HepG2 (cell line): Measurements from ENCODE around the gene CCDC170. TPM values are rescaled to one million over a fixed set of nuclear protein-coding genes. Genes with fewer than 3 reads are reported as not detected.

Source experiments
- ATAC-seq: fragments of 200-7000 bp; cut with Tn5 transposase; 3 replicates; pipeline ENCODE4 v1.9.1; 2020; ENCODE audit warnings: mild to moderate bottlenecking, moderate library complexity
- BruUV-seq: library from RNA; stranded (reverse); fragments of 400-500 nt; replicated peaks from 2 replicates; lab custom pipeline; 2021; lab: Mats Ljungman, UMichigan
- CTCF ChIA-PET: fragments of 300-600 bp; formaldehyde crosslinking; extraction: SDS; loops from one replicate; lab custom pipeline; 2021; ENCODE audit warnings: low total read pairs, inconsistent platforms, low intra/inter-chr PET ratio; lab: Yijun Ruan, JAX
- POLR2A ChIA-PET: fragments of 350-600 bp; sonication (Branson Sonifier 250); formaldehyde crosslinking; loops from one replicate; lab custom pipeline; 2020; ENCODE audit warnings: antibody characterized with exemption, inconsistent platforms; lab: Yijun Ruan, JAX
- DNase-seq: peaks from one replicate; pipeline ENCODE4 v3.0.0-alpha.2; 2015; ENCODE audit warnings: low spot score
- FAIRE-seq: peaks from 3 replicates; lab custom pipeline; 2011; peaks lifted over from hg19 to GRCh38; lab: Jason Lieb, UNC
- H2AFZ ChIP-seq: one replicate; pipeline ENCODE4 v1.6.1; 2011; ENCODE audit warnings: low read length, inconsistent platforms
- H3K27ac ChIP-seq: fragments of 300-600 bp; 3 replicates; pipeline ENCODE4 v1.8.0; 2011; ENCODE audit warnings: mixed run types, mild to moderate bottlenecking, mixed read lengths, low read length, inconsistent platforms; ENCODE audit not compliant: insufficient read depth; ENCODE audit errors: extremely low read length
- H3K27me3 ChIP-seq, 2 experiments: fragments of 200-600 bp in 1 of 2; 2 replicates in 1 of 2; 3 replicates in 1 of 2; pipeline versions ENCODE4 v1.6.0 to v1.8.0; 2011; ENCODE audit warnings: low read length in 2 of 2, mild to moderate bottlenecking in 2 of 2, moderate library complexity in 2 of 2, inconsistent platforms in 1 of 2; ENCODE audit not compliant: insufficient read depth in 2 of 2, control insufficient read depth in 1 of 2
- H3K36me3 ChIP-seq, 2 experiments: fragments of 200-600 bp in 1 of 2; replicated peaks in 1 of 2; 2 replicates in 1 of 2; 3 replicates in 1 of 2; pipeline versions ENCODE4 v1.5.1 to v1.8.0; 2011; ENCODE audit warnings: low read length in 2 of 2, inconsistent platforms in 1 of 2; ENCODE audit not compliant: insufficient read depth in 2 of 2, control insufficient read depth in 1 of 2
- H3K4me1 ChIP-seq: 2 replicates; pipeline ENCODE4 v1.5.1; 2012; ENCODE audit warnings: low read length, inconsistent platforms; ENCODE audit not compliant: insufficient read depth
- H3K4me2 ChIP-seq: 2 replicates; pipeline ENCODE4 v1.6.0; 2011; ENCODE audit warnings: low read depth, low read length, inconsistent platforms
- H3K4me3 ChIP-seq, 3 experiments: fragments of 200-600 bp in 1 of 3; sonication (generic), shearing (Covaris generic) in 1 of 3; replicated peaks in 1 of 3; 2 replicates each; pipeline ENCODE4 v1.5.1; 2011 to 2016; ENCODE audit warnings: low read length in 3 of 3, inconsistent platforms in 2 of 3, low read depth in 2 of 3, mild to moderate bottlenecking in 2 of 3, control low read depth in 1 of 3, mixed read lengths in 1 of 3; ENCODE audit not compliant: insufficient read depth in 1 of 3
- H3K79me2 ChIP-seq: one replicate; pipeline ENCODE4 v1.6.1; 2011; ENCODE audit warnings: low read length, inconsistent platforms; ENCODE audit not compliant: insufficient read depth
- H3K9ac ChIP-seq: 2 replicates; pipeline ENCODE4 v1.6.0; 2011; ENCODE audit warnings: mild to moderate bottlenecking, low read depth, low read length, inconsistent platforms; ENCODE audit not compliant: insufficient read depth
- H3K9me3 ChIP-seq: 2 replicates; pipeline ENCODE4 v1.5.1; 2012; ENCODE audit warnings: mild to moderate bottlenecking, low read length
- H4K20me1 ChIP-seq: 2 replicates; pipeline ENCODE4 v1.6.0; 2011; ENCODE audit warnings: inconsistent platforms, mild to moderate bottlenecking, low read length, moderate library complexity; ENCODE audit not compliant: insufficient read depth
- CERS6 ChIP-seq: sonication (generic); formaldehyde crosslinking; IDR thresholded peaks from 2 replicates; pipeline ENCODE4 v1.5.0; 2020; ENCODE audit warnings: missing genetic modification reagents
- HNF4A ChIP-seq: sonication (generic); formaldehyde crosslinking; IDR thresholded peaks from 2 replicates; pipeline ENCODE4 v1.4.0; 2020; ENCODE audit warnings: missing genetic modification reagents
- HOMEZ ChIP-seq: IDR thresholded peaks from 2 replicates; pipeline ENCODE4 v1.6.1; 2016; ENCODE audit warnings: low read depth
- KLF13 ChIP-seq: sonication (generic); formaldehyde crosslinking; IDR thresholded peaks from 2 replicates; pipeline ENCODE4 v1.4.0; 2020; ENCODE audit warnings: mild to moderate bottlenecking, missing genetic modification reagents
- SMC3 ChIP-seq: IDR thresholded peaks from 2 replicates; pipeline ENCODE4 v1.6.1; 2011; ENCODE audit warnings: low read length, improper control_type of control experiment
- TFE3 ChIP-seq: IDR thresholded peaks from 2 replicates; pipeline ENCODE4 v1.6.1; 2016
- TIGD3 ChIP-seq: sonication (generic); formaldehyde crosslinking; IDR thresholded peaks from 2 replicates; pipeline ENCODE4 v1.5.1; 2020; ENCODE audit warnings: mild to moderate bottlenecking, missing genetic modification reagents, borderline replicate concordance
- ZBTB14 ChIP-seq: sonication (generic); formaldehyde crosslinking; IDR thresholded peaks from 2 replicates; pipeline ENCODE4 v1.4.0; 2020; ENCODE audit warnings: missing genetic modification reagents
- ZSCAN5A ChIP-seq: sonication (generic); formaldehyde crosslinking; IDR thresholded peaks from 2 replicates; pipeline ENCODE4 v1.8.0; 2022; ENCODE audit warnings: mild to moderate bottlenecking, missing genetic modification reagents, borderline replicate concordance
- WGBS: methylation state at CpG from one replicate; pipeline ENCODE4 v1.1.6; 2017; ENCODE audit warnings: low lambda C conversion rate; 5-methylcytosine and 5-hydroxymethylcytosine counted together
- in situ Hi-C: cut with HindIII; loops from 2 replicates; pipeline ENCODE4 v1.10.0; 2017; ENCODE audit warnings: low pct_unique_long_range_greater_than_20kb; ENCODE audit not compliant: extremely low pct_ligation_motif_present
- intact Hi-C: fragments of 100-400 bp; cut with micrococcal nuclease; formaldehyde crosslinking; loops from one replicate; pipeline ENCODE4 v1.10.0; 2022; ENCODE audit not compliant: unreplicated experiment
- polyA plus RNA-seq, 8 experiments: library from polyadenylated mRNA; depleted of rRNA in 3 of 8; stranded (reverse) in 7 of 8; unstranded in 1 of 8; fragments of >200 nt; fragmentation: Illumina TruSeq in 4 of 8; extraction: Trizol in 4 of 8; gene quantifications; 2 replicates each; pipeline versions ENCODE4 v1.2.1 to v1.2.3, GENCODE V29; 2011 to 2016; ENCODE audit warnings: low read depth in 4 of 8, missing spikeins in 1 of 8, mixed read lengths in 1 of 8; ENCODE audit not compliant: insufficient read depth in 1 of 8
- total RNA-seq, 5 experiments: library from RNA; depleted of rRNA; stranded (reverse); fragments of >200 nt; fragmentation: Illumina TruSeq; extraction: Trizol; gene quantifications; 2 replicates each; pipeline ENCODE4 v1.2.3, GENCODE V29; 2016; ENCODE audit warnings: low read depth in 1 of 5

Gene CCDC170
- total and polyA plus RNA-seq, 2 of the 13 experiments (the other 11 are each of a cell fraction or from before 2014, with no cell fraction given), result 0.90 to 5.1 TPM

DNA sequence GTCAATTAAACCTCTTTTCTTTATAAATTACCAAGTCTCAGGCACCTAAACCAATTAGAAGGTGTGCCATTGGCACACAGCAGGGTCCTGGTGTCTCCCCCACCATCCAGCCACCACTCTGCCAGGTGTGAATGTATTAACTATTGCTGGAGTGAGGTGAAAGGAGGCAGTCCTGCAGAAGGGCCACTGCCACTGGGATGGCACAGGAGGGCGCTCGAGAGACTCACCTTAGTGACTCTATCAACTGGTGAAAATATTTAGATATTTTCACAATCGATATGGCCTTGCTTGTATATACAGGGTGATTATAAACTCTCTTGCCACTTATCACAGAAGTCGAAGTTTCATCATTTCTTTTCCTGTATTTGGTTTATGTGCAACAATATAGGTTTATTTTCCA lies 168.1 kb downstream of the CCDC170 start:
- Histone ChIP-seq H3K4me2 (no peak overlapping the region), H3K27me3 (no peaks in the 10 kb centered on the region), H3K4me3 (no peak overlapping the region), H2AFZ (no peak overlapping the region), H4K20me1 (no peaks in the 10 kb centered on the region), H3K27ac (no peak overlapping the region), H3K4me1 (peaks cover 33% of the 10 kb centered on the region), H3K36me3 (no peaks in the 10 kb centered on the region), H3K9ac (no peak overlapping the region), H3K9me3 (no peaks in the 10 kb centered on the region), H3K79me2 (no peaks in the 10 kb centered on the region)
- in situ Hi-C loops (loop anchor here (10.0 kb wide), 1 partner anchor 603 kb away; no protein-coding TSS in a partner anchor), intact Hi-C loops (no loop called here)
- no peak for FAIRE-seq
- WGBS, result 66% methylated on average over 4 of the region's 4 CpGs
- TF ChIP-seq HNF4A (CRISPR knock-in tag), result no peak
- peak; percentile 18; the same call in 1 of the 2 replicates for TF ChIP-seq SMC3
- TF ChIP-seq ZSCAN5A (CRISPR knock-in tag), result peak; percentile 2; the same call in 1 of the 2 replicates
- ChIA-PET POLR2A (no interaction called here), CTCF (no interaction called here)
- no peak for ATAC-seq
- DNase-seq, result no peak
- BruUV-seq, result no TSS peak

DNA sequence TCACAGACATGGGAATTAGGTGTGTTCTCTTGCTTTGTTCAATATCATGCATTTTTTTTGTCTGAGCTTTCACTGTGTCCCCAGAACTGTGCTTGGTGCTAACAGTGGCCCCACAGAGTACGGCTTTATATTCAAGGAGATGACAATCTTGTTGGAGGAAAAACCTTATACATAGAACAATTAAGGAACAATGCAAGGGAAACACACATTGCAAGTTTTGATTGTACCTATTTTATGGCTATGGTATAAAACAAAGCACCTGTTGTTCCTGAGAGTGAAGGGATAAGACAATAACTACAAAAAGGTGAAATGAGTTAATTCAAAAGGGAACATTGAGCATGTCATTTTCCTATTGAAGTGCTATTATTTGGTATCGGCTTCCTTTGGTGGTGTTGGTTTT lies 169.7 kb downstream of the CCDC170 start:
- WGBS, result 97% methylated on average over 2 of the region's 2 CpGs
- POLR2A ChIA-PET, result no interaction called here
- in situ Hi-C loops, result loop anchor here (10.0 kb wide), 1 partner anchor 601 kb away; no protein-coding TSS in a partner anchor
- no peak for TF ChIP-seq HOMEZ (CRISPR knock-in tag)
- TF ChIP-seq KLF13 (CRISPR knock-in tag), result no peak
- TF ChIP-seq ZBTB14 (CRISPR knock-in tag), result no peak
- TF ChIP-seq TFE3 (CRISPR knock-in tag), result no peak
- TF ChIP-seq TIGD3 (CRISPR knock-in tag), result no peak
- TF ChIP-seq CERS6 (CRISPR knock-in tag), result no peak

More for the DNA sequence above, 169.7 kb downstream of the CCDC170 start:
- BruUV-seq, result no TSS peak
- H3K4me2 ChIP-seq, result no peak overlapping the region
- no peak for ATAC-seq
- H3K27me3 ChIP-seq, result no peaks in the 10 kb centered on the region
- no peak overlapping the region for H3K27ac ChIP-seq
- H3K36me3 ChIP-seq, result no peaks in the 10 kb centered on the region
- no peak for FAIRE-seq
- CTCF ChIA-PET, result no interaction called here
- H3K4me1 ChIP-seq, result peaks cover 34% of the 10 kb centered on the region
- no peaks in the 10 kb centered on the region for H3K79me2 ChIP-seq
- H3K9ac ChIP-seq, result no peak overlapping the region
- DNase-seq, result no peak
- intact Hi-C loops, result no loop called here
- H3K9me3 ChIP-seq, result no peaks in the 10 kb centered on the region
- no peak overlapping the region for H3K4me3 ChIP-seq
- H2AFZ ChIP-seq, result no peak overlapping the region
- H4K20me1 ChIP-seq, result no peaks in the 10 kb centered on the region
